GM23338 (cell line): Measurements from ENCODE around the gene GPR31. TPM values are rescaled to one million over a fixed set of nuclear protein-coding genes. Genes with fewer than 3 reads are reported as not detected.

Experiments used
- ATAC-seq: fragments of 200-7000 bp; cut with Tn5 transposase; 3 replicates; pipeline ENCODE4 v1.9.1; 2020
- DNase-seq: peaks from one replicate; pipeline ENCODE4 v3.0.0-alpha.2; 2015; ENCODE audit warnings: low spot score
- H2AFZ ChIP-seq: fragments of 200-600 bp; sonication (generic); 2 replicates; pipeline ENCODE4 v1.8.0; 2016; ENCODE audit warnings: antibody characterized with exemption, mild to moderate bottlenecking, moderate library complexity
- H3F3A ChIP-seq: fragments of 200-600 bp; sonication (generic); replicated peaks from 2 replicates; pipeline ENCODE4 v1.8.0; 2017; ENCODE audit warnings: antibody characterized with exemption, mixed run types, low read depth
- H3K27ac ChIP-seq: fragments of 200-600 bp; sonication (generic); 2 replicates; pipeline ENCODE4 v1.6.1; 2016; ENCODE audit warnings: low read depth
- H3K27me3 ChIP-seq: fragments of 200-600 bp; sonication (generic); 2 replicates; pipeline ENCODE4 v1.8.0; 2016; ENCODE audit warnings: mild to moderate bottlenecking, mixed run types, moderate library complexity; ENCODE audit not compliant: insufficient read depth
- H3K36me3 ChIP-seq: fragments of 200-600 bp; sonication (generic); 2 replicates; pipeline ENCODE4 v1.8.0; 2016; ENCODE audit warnings: mild to moderate bottlenecking; ENCODE audit not compliant: insufficient read depth
- H3K4me1 ChIP-seq: fragments of 200-600 bp; sonication (generic); 2 replicates; pipeline ENCODE4 v1.8.0; 2016; ENCODE audit warnings: mild to moderate bottlenecking, moderate library complexity; ENCODE audit not compliant: insufficient read depth
- H3K4me2 ChIP-seq: fragments of 200-600 bp; sonication (generic); 2 replicates; pipeline ENCODE4 v1.7.1; 2017; ENCODE audit warnings: mixed run types
- H3K4me3 ChIP-seq: fragments of 200-600 bp; sonication (generic); 2 replicates; pipeline ENCODE4 v1.6.1; 2016; ENCODE audit warnings: mixed run types
- H3K79me2 ChIP-seq: fragments of 200-600 bp; sonication (generic); replicated peaks from 2 replicates; pipeline ENCODE4 v1.8.0; 2017; ENCODE audit warnings: mild to moderate bottlenecking; ENCODE audit not compliant: insufficient read depth
- H3K9me2 ChIP-seq: fragments of 200-600 bp; sonication (generic); 2 replicates; pipeline ENCODE4 v1.8.0; 2017; ENCODE audit not compliant: insufficient read depth
- H4K20me1 ChIP-seq: fragments of 200-600 bp; sonication (generic); replicated peaks from 2 replicates; pipeline ENCODE4 v1.8.0; 2017; ENCODE audit warnings: mild to moderate bottlenecking; ENCODE audit not compliant: insufficient read depth
- H3K27ac Mint-ChIP-seq: 2 replicates; pipeline ENCODE4 v1.8.0; 2020; ENCODE audit warnings: inconsistent platforms, mild to moderate bottlenecking, moderate library complexity, mixed read lengths
- H3K27me3 Mint-ChIP-seq: 3 replicates; pipeline ENCODE4 v1.8.0; 2022; ENCODE audit warnings: low read depth, mild to moderate bottlenecking, moderate library complexity, mixed read lengths, inconsistent platforms; ENCODE audit not compliant: insufficient read depth, poor library complexity
- H3K36me3 Mint-ChIP-seq: 3 replicates; pipeline ENCODE4 v1.8.0; 2021; ENCODE audit warnings: low read depth, mild to moderate bottlenecking, inconsistent platforms, moderate library complexity, mixed read lengths
- H3K4me1 Mint-ChIP-seq: 3 replicates; pipeline ENCODE4 v1.8.0; 2020; ENCODE audit warnings: mild to moderate bottlenecking, inconsistent platforms, mixed read lengths
- H3K4me3 Mint-ChIP-seq: 3 replicates; pipeline ENCODE4 v1.8.0; 2021; ENCODE audit warnings: moderate library complexity, mild to moderate bottlenecking, inconsistent platforms, mixed read lengths
- H3K9me3 Mint-ChIP-seq: 3 replicates; pipeline ENCODE4 v1.8.0; 2020; ENCODE audit warnings: moderate library complexity, mild to moderate bottlenecking, inconsistent platforms, mixed read lengths
- CREB1 ChIP-seq: fragments of 250-450 bp; sonication (Bioruptor Pico); IDR thresholded peaks from 2 replicates; pipeline ENCODE4 v1.5.0; 2020; ENCODE audit warnings: low read depth, mild to moderate bottlenecking, moderate library complexity
- EZH2 ChIP-seq: fragments of 200-600 bp; sonication (generic); IDR thresholded peaks from one replicate; pipeline ENCODE4 v1.8.0; 2017; ENCODE audit warnings: antibody characterized with exemption, mild to moderate bottlenecking, low read depth; ENCODE audit not compliant: unreplicated experiment
- JUNB ChIP-seq: IDR thresholded peaks from one replicate; pipeline ENCODE4 v1.6.1; 2016; ENCODE audit warnings: antibody characterized with exemption; ENCODE audit not compliant: unreplicated experiment
- NANOG ChIP-seq: IDR thresholded peaks from 2 replicates; pipeline ENCODE4 v1.6.1; 2016; ENCODE audit warnings: antibody characterized with exemption, borderline replicate concordance
- POLR2AphosphoS5 ChIP-seq: IDR thresholded peaks from 2 replicates; pipeline ENCODE4 v1.6.1; 2016; ENCODE audit warnings: antibody characterized with exemption, low read depth
- polyA plus RNA-seq: library from polyadenylated mRNA; unstranded; fragments of >200 nt; fragmentation: Nextera tagmentation; extraction: Ambion mirVana; gene quantifications from 2 replicates; pipeline ENCODE4 v1.2.1, GENCODE V29; 2016
- total RNA-seq: library from RNA; depleted of rRNA; stranded (reverse); fragments of >200 nt; shearing (Covaris generic); gene quantifications from 2 replicates; pipeline ENCODE4 v1.2.3, GENCODE V29; 2014
- TF ChIP-seq, protein P1 (sequence below): fragments of 250-450 bp; sonication (Bioruptor Pico); IDR thresholded peaks from 2 replicates; pipeline ENCODE4 v1.5.0; 2020; ENCODE audit warnings: mild to moderate bottlenecking, moderate library complexity
- TF ChIP-seq, protein P2 (sequence below): IDR thresholded peaks from 2 replicates; pipeline ENCODE4 v1.6.1; 2016; ENCODE audit warnings: antibody characterized with exemption

The GPR31 gene
- total and polyA plus RNA-seq, 2 experiments from 2014 or later: not detected

DNA sequence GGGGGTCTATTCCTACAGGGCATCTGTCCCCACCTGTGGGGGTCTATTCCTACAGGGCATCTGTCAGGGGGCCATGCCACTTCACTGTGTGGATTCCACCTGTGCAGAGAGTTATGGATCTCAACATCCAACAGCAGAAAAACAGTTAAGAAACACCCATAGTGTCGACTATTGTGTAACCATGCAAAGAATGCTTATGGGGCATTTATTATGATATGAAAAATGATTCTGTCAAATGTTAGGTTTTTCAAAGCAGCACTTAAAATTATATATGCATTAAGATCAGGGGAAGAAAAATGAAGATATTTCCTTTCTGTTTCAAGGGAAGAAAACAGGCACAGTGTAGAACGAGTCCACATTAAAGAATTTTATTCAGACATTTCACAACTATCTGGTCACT lies 2.9 kb downstream of the GPR31 start (continued):
- TF ChIP-seq, protein P1, sequence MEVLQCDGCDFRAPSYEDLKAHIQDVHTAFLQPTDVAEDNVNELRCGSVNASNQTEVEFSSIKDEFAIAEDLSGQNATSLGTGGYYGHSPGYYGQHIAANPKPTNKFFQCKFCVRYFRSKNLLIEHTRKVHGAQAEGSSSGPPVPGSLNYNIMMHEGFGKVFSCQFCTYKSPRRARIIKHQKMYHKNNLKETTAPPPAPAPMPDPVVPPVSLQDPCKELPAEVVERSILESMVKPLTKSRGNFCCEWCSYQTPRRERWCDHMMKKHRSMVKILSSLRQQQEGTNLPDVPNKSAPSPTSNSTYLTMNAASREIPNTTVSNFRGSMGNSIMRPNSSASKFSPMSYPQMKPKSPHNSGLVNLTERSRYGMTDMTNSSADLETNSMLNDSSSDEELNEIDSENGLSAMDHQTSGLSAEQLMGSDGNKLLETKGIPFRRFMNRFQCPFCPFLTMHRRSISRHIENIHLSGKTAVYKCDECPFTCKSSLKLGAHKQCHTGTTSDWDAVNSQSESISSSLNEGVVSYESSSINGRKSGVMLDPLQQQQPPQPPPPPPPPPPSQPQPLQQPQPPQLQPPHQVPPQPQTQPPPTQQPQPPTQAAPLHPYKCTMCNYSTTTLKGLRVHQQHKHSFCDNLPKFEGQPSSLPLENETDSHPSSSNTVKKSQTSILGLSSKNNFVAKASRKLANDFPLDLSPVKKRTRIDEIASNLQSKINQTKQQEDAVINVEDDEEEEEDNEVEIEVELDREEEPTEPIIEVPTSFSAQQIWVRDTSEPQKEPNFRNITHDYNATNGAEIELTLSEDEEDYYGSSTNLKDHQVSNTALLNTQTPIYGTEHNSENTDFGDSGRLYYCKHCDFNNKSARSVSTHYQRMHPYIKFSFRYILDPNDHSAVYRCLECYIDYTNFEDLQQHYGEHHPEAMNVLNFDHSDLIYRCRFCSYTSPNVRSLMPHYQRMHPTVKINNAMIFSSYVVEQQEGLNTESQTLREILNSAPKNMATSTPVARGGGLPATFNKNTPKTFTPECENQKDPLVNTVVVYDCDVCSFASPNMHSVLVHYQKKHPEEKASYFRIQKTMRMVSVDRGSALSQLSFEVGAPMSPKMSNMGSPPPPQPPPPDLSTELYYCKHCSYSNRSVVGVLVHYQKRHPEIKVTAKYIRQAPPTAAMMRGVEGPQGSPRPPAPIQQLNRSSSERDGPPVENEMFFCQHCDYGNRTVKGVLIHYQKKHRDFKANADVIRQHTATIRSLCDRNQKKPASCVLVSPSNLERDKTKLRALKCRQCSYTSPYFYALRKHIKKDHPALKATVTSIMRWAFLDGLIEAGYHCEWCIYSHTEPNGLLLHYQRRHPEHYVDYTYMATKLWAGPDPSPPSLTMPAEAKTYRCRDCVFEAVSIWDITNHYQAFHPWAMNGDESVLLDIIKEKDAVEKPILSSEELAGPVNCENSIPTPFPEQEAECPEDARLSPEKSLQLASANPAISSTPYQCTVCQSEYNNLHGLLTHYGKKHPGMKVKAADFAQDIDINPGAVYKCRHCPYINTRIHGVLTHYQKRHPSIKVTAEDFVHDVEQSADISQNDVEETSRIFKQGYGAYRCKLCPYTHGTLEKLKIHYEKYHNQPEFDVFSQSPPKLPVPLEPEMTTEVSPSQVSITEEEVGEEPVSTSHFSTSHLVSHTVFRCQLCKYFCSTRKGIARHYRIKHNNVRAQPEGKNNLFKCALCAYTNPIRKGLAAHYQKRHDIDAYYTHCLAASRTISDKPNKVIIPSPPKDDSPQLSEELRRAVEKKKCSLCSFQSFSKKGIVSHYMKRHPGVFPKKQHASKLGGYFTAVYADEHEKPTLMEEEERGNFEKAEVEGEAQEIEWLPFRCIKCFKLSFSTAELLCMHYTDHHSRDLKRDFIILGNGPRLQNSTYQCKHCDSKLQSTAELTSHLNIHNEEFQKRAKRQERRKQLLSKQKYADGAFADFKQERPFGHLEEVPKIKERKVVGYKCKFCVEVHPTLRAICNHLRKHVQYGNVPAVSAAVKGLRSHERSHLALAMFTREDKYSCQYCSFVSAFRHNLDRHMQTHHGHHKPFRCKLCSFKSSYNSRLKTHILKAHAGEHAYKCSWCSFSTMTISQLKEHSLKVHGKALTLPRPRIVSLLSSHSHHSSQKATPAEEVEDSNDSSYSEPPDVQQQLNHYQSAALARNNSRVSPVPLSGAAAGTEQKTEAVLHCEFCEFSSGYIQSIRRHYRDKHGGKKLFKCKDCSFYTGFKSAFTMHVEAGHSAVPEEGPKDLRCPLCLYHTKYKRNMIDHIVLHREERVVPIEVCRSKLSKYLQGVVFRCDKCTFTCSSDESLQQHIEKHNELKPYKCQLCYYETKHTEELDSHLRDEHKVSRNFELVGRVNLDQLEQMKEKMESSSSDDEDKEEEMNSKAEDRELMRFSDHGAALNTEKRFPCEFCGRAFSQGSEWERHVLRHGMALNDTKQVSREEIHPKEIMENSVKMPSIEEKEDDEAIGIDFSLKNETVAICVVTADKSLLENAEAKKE: no peak
- TF ChIP-seq, protein P2, sequence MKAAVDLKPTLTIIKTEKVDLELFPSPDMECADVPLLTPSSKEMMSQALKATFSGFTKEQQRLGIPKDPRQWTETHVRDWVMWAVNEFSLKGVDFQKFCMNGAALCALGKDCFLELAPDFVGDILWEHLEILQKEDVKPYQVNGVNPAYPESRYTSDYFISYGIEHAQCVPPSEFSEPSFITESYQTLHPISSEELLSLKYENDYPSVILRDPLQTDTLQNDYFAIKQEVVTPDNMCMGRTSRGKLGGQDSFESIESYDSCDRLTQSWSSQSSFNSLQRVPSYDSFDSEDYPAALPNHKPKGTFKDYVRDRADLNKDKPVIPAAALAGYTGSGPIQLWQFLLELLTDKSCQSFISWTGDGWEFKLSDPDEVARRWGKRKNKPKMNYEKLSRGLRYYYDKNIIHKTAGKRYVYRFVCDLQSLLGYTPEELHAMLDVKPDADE: no peak

DNA sequence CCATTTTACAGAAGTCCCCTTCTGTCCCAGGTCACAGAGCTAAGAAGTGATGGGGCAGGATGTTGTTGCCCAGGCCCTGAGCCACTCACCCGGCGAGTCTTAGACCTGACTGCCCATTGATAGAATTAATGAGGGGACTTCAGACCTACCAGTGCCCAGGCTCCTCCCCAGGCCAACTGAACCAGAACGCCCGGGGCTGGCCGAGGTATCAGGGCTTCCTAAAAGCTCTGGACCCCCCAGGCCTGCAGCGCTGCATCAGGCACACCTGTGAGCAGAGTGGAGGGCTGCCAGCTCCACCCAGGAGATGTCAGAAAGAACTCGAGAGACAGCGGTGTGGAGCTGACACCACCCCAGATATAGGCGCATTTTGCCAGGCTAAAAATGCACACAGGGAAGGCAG lies 3.5 kb downstream of the GPR31 start:
- H3K4me1 ChIP-seq: peaks cover 10% of the 10 kb centered on the region
- ATAC-seq (no peak), DNase-seq (no peak)
- H3K27ac Mint-ChIP-seq: no peak overlapping the region
- no peaks in the 10 kb centered on the region for H3K79me2 ChIP-seq
- H3K27me3 Mint-ChIP-seq: peaks cover 11% of the 10 kb centered on the region
- peaks cover 36% of the 10 kb centered on the region for H3K9me2 ChIP-seq
- H3K27me3 ChIP-seq: no peaks in the 10 kb centered on the region
- H4K20me1 ChIP-seq: no peaks in the 10 kb centered on the region
- H3F3A ChIP-seq: no peaks in the 10 kb centered on the region; the same call in 1 of the 2 replicates
- peaks cover 8% of the 10 kb centered on the region; the same call in 1 of the 3 replicates for H3K36me3 Mint-ChIP-seq
- H3K4me1 Mint-ChIP-seq: peaks cover 24% of the 10 kb centered on the region
- no peaks in the 10 kb centered on the region for H3K36me3 ChIP-seq
- no peak overlapping the region for H3K4me3 Mint-ChIP-seq
- H3K4me3 ChIP-seq: no peak overlapping the region
- H2AFZ ChIP-seq: no peak overlapping the region
- H3K9me3 Mint-ChIP-seq: peaks cover 9% of the 10 kb centered on the region; the same call in 2 of the 3 replicates
- H3K4me2 ChIP-seq: no peak overlapping the region
- no peak overlapping the region for H3K27ac ChIP-seq
- TF ChIP-seq, protein P1: no peak
- no peak for TF ChIP-seq JUNB
- TF ChIP-seq, protein P2: no peak
- TF ChIP-seq POLR2AphosphoS5: no peak
- TF ChIP-seq EZH2: no peak
- no peak for TF ChIP-seq CREB1 (CRISPR knock-in tag)
- no peak for TF ChIP-seq NANOG
